ENCODE results near the gene TSHZ3. TPM values are rescaled to one million over a fixed set of nuclear protein-coding genes. Genes with fewer than 3 reads are reported as not detected.

Gene TSHZ3
- total and polyA plus RNA-seq, 2 of the 13 experiments (the other 11 are each of a cell fraction or from before 2014, with no cell fraction given) = not detected

DNA sequence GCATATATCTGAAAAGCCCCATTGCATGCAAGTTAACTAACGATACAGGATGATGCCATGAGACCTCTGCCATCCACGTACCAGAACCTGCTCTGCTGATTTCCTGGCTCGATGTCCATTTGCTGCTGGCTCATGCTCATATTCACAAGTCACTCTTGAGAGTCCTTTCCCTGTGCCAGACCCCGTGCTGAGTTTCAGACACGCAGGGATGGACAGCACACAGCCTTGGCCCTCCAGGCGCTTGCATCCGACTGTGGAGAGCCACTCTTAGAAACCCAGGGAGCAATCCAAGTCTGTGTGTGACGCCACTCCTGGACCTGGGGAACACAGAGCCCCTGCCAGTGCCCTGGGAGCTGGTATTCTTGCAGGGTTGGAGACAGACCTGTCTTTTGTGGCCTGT is 37.6 kb upstream of the TSHZ3 start:
- Histone ChIP-seq H3K79me2 (ENCODE audit: insufficient read depth, low read length) (no peaks in the 10 kb centered on the region), H4K20me1 (ENCODE audit: insufficient read depth, low read length) (no peaks in the 10 kb centered on the region), H3K36me3 (replicated peaks in 1 of 2; ENCODE audit: control insufficient read depth in 1 of 2, insufficient read depth in 2 of 2, low read length in 2 of 2) (no peaks in the 10 kb centered on the region), H2AFZ (ENCODE audit: low read length) (no peak overlapping the region), H3K9me3 (ENCODE audit: low read length) (peaks cover 10% of the 10 kb centered on the region; the same call in 1 of the 2 replicates), H3K27me3 (ENCODE audit: control insufficient read depth in 1 of 2, insufficient read depth in 2 of 2, low read length in 2 of 2) (peaks cover 0 to 3% of the 10 kb centered on the region in 2 experiments; a peak in 1 of 5 replicates), H3K4me1 (ENCODE audit: insufficient read depth, low read length) (no peaks in the 10 kb centered on the region), H3K4me3 (replicated peaks in 1 of 3; ENCODE audit: insufficient read depth in 1 of 3, low read depth in 2 of 3, low read length in 3 of 3) (no peak overlapping the region), H3K9ac (ENCODE audit: insufficient read depth, low read depth, low read length) (no peak overlapping the region), H3K4me2 (ENCODE audit: low read depth, low read length) (no peak overlapping the region), H3K27ac (ENCODE audit: extremely low read length, insufficient read depth, low read length) (no peak overlapping the region)
- no peak for FAIRE-seq
- WGBS (ENCODE audit: low lambda C conversion rate) = 40% methylated on average over 4 of the region's 8 CpGs
- no peak for DNase-seq (ENCODE audit: low spot score)
- ChIA-PET CTCF (ENCODE audit: low intra/inter-chr PET ratio, low total read pairs) (no interaction called here), POLR2A (no interaction called here)
- TF ChIP-seq EHMT2 (IDR thresholded peaks at IDR 0.05; ENCODE audit: borderline replicate concordance, low read depth, low read length) (no peak), KLF11 (CRISPR knock-in tag; IDR thresholded peaks at IDR 0.05) (no peak), NFATC3 (CRISPR knock-in tag; IDR thresholded peaks at IDR 0.05) (no peak), EZH2 (conservative IDR thresholded peaks at IDR 0.05; ENCODE audit: low read depth, low read length) (no peak), ZNF430 (CRISPR knock-in tag; IDR thresholded peaks at IDR 0.05) (no peak), ZZZ3 (CRISPR knock-in tag; IDR thresholded peaks at IDR 0.05; ENCODE audit: borderline replicate concordance) (no peak), PLSCR1 (CRISPR knock-in tag; IDR thresholded peaks at IDR 0.05; ENCODE audit: borderline replicate concordance) (no peak), ZBTB42 (CRISPR knock-in tag; IDR thresholded peaks at IDR 0.05) (no peak), TBX3 (IDR thresholded peaks at IDR 0.05; ENCODE audit: borderline replicate concordance) (no peak), ZNF891 (CRISPR knock-in tag; IDR thresholded peaks at IDR 0.05) (no peak), TAF15 (IDR thresholded peaks at IDR 0.05; ENCODE audit: low read depth, low read length, poor library complexity, severe bottlenecking) (no peak), ZNF841 (CRISPR knock-in tag; IDR thresholded peaks at IDR 0.05; ENCODE audit: borderline replicate concordance) (no peak)
- no TSS peak for BruUV-seq (replicated peaks)
- in situ Hi-C loops (cut with HindIII; ENCODE audit: extremely low pct_ligation_motif_present, low pct_unique_long_range_greater_than_20kb) = no loop called here
- no peak for ATAC-seq
- intact Hi-C loops (cut with micrococcal nuclease; ENCODE audit: unreplicated experiment) = no loop called here

All from HepG2 (cell line).